GM21529 (cell line): ENCODE data around the gene SLFNL1.

ENCODE experiments used
- ATAC-seq: cut with Tn5 transposase; IDR thresholded peaks from one replicate; pipeline ENCODE4 v1.9.1; 2021; ENCODE audit not compliant: unreplicated experiment

The SLFNL1 gene

DNA sequence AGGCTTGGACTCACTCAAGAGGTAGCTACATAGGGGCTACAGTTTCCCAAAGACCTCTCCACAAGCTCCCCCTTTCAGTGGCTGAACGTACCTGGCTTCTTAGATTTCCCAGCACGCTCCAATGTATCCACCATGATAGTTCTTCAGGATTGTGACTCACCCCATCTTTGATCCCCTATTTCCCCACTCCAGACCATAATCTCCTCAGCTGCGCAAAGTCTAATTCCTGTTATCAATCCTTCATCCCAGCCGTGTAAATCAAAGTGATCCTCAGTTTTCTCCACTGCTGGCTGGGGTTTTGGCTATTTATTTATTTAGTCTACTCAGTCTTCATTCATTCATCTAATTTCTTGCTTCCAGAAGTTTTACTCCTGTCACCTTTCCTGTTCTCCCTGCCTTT lies 55.1 kb downstream of the SLFNL1 start:
- ATAC-seq, result no peak
